ENCODE results near the gene TSSK3. TPM values are rescaled to one million over a fixed set of nuclear protein-coding genes. Genes with fewer than 3 reads are reported as not detected.

TSSK3 gene
- total and polyA plus RNA-seq, 9 of the 15 experiments (the other 6 are each of a cell fraction or from before 2014, with no cell fraction given) = 0.27 to 2.8 (median 1.9) TPM

- TF ChIP-seq, protein P1, sequence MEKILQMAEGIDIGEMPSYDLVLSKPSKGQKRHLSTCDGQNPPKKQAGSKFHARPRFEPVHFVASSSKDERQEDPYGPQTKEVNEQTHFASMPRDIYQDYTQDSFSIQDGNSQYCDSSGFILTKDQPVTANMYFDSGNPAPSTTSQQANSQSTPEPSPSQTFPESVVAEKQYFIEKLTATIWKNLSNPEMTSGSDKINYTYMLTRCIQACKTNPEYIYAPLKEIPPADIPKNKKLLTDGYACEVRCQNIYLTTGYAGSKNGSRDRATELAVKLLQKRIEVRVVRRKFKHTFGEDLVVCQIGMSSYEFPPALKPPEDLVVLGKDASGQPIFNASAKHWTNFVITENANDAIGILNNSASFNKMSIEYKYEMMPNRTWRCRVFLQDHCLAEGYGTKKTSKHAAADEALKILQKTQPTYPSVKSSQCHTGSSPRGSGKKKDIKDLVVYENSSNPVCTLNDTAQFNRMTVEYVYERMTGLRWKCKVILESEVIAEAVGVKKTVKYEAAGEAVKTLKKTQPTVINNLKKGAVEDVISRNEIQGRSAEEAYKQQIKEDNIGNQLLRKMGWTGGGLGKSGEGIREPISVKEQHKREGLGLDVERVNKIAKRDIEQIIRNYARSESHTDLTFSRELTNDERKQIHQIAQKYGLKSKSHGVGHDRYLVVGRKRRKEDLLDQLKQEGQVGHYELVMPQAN (IDR thresholded peaks at IDR 0.05; ENCODE audit: borderline replicate concordance) = peak; percentile 54; the same call in 1 of the 2 replicates
- no peak for TF ChIP-seq ZNF311 (CRISPR knock-in tag; IDR thresholded peaks at IDR 0.05)
- peak; percentile 98 for TF ChIP-seq NFIC (IDR thresholded peaks at IDR 0.05)
- no peak for TF ChIP-seq ZNF197 (CRISPR knock-in tag; IDR thresholded peaks at IDR 0.05; ENCODE audit: low read depth)
- peak; percentile 95 for TF ChIP-seq GATA2 (CRISPR knock-in tag; IDR thresholded peaks at IDR 0.05)
- TF ChIP-seq PKNOX1 (IDR thresholded peaks at IDR 0.05) = peak; percentile 59
- peak; percentile 95 for TF ChIP-seq STAT5A (IDR thresholded peaks at IDR 0.05; ENCODE audit: borderline replicate concordance, low read length)
- peak; percentile 61 for TF ChIP-seq ZNF407 (IDR thresholded peaks at IDR 0.05; ENCODE audit: low read depth)
- TF ChIP-seq CHD4 (IDR thresholded peaks at IDR 0.05; ENCODE audit: insufficient read depth, insufficient replicate concordance, low read depth, low read length, poor library complexity, severe bottlenecking) = peak; percentile 19
- no peak for TF ChIP-seq ZC3H8 (IDR thresholded peaks at IDR 0.05)
- TF ChIP-seq MEIS2 (IDR thresholded peaks at IDR 0.05; ENCODE audit: partially characterized antibody) = peak; percentile 85
- peak; percentile 88 for TF ChIP-seq MYNN (IDR thresholded peaks at IDR 0.05)
- no peak for TF ChIP-seq MYNN (CRISPR knock-in tag; IDR thresholded peaks at IDR 0.05)
- peak; percentile 98 for TF ChIP-seq EGR1 (conservative IDR thresholded peaks at IDR 0.05)
Measured at GRCh38 chr1:32390904-32391870, 28.8 kb downstream of the TSSK3 start (continued).
